SK-N-SH treated with all-trans-retinoic acid at 6 μM for 48 hours (cell line): Measurements from ENCODE around the gene POLR2A.

Source experiments
- ATAC-seq: fragments of 200-7000 bp; cut with Tn5 transposase; 3 replicates; pipeline ENCODE4 v1.9.1; 2020; ENCODE audit warnings: mild to moderate bottlenecking, moderate library complexity
- BACH2 ChIP-seq: fragments of 250-450 bp; sonication (Bioruptor Pico); IDR thresholded peaks from 2 replicates; pipeline ENCODE4 v1.9.0; 2021; ENCODE audit warnings: mild to moderate bottlenecking, borderline replicate concordance
- CREB5 ChIP-seq: fragments of 250-450 bp; sonication (Bioruptor Pico); IDR thresholded peaks from 2 replicates; pipeline ENCODE4 v1.5.1; 2020; ENCODE audit warnings: low read depth, mild to moderate bottlenecking, moderate library complexity
- ESRRG ChIP-seq: fragments of 250-450 bp; sonication (Bioruptor Pico); IDR thresholded peaks from 2 replicates; pipeline ENCODE4 v1.6.1; 2021; ENCODE audit warnings: mild to moderate bottlenecking
- GLIS3 ChIP-seq: fragments of 250-450 bp; sonication (Bioruptor Pico); IDR thresholded peaks from 2 replicates; pipeline ENCODE4 v1.5.0; 2020; ENCODE audit warnings: mild to moderate bottlenecking, moderate library complexity
- ISL1 ChIP-seq: fragments of 250-450 bp; sonication (Bioruptor Pico); IDR thresholded peaks from 2 replicates; pipeline ENCODE4 v2.1.2; 2022; ENCODE audit warnings: mild to moderate bottlenecking, moderate library complexity
- PATZ1 ChIP-seq: fragments of 250-450 bp; sonication (Bioruptor Pico); IDR thresholded peaks from 2 replicates; pipeline ENCODE4 v1.8.0; 2020; ENCODE audit warnings: mild to moderate bottlenecking, moderate library complexity, borderline replicate concordance
- PPARA ChIP-seq: fragments of 250-450 bp; sonication (Bioruptor Pico); IDR thresholded peaks from 2 replicates; pipeline ENCODE4 v1.5.0; 2020; ENCODE audit warnings: mild to moderate bottlenecking, borderline replicate concordance
- RARB ChIP-seq: fragments of 250-450 bp; sonication (Bioruptor Pico); IDR thresholded peaks from 2 replicates; pipeline ENCODE4 v1.8.0; 2021; ENCODE audit warnings: mild to moderate bottlenecking, moderate library complexity
- SNAI2 ChIP-seq: fragments of 250-450 bp; sonication (Bioruptor Pico); IDR thresholded peaks from 2 replicates; pipeline ENCODE4 v1.5.0; 2020; ENCODE audit warnings: mild to moderate bottlenecking, moderate library complexity
- TCF4 ChIP-seq: fragments of 250-450 bp; sonication (Bioruptor Pico); IDR thresholded peaks from 2 replicates; pipeline ENCODE4 v1.8.0; 2021; ENCODE audit warnings: mild to moderate bottlenecking, moderate library complexity, borderline replicate concordance
- TOX ChIP-seq: fragments of 250-450 bp; sonication (Bioruptor Pico); IDR thresholded peaks from 2 replicates; pipeline ENCODE4 v1.8.0; 2021; ENCODE audit warnings: mild to moderate bottlenecking, moderate library complexity, borderline replicate concordance
- TSHZ2 ChIP-seq: fragments of 250-450 bp; sonication (Bioruptor Pico); IDR thresholded peaks from 2 replicates; pipeline ENCODE4 v1.5.0; 2020; ENCODE audit warnings: mild to moderate bottlenecking, moderate library complexity
- ZC3H10 ChIP-seq: fragments of 250-450 bp; sonication (Bioruptor Pico); IDR thresholded peaks from 2 replicates; pipeline ENCODE4 v1.5.1; 2021; ENCODE audit warnings: mild to moderate bottlenecking, moderate library complexity
- ZFP3 ChIP-seq: fragments of 250-450 bp; sonication (Bioruptor Pico); IDR thresholded peaks from 2 replicates; pipeline ENCODE4 v1.5.0; 2020; ENCODE audit warnings: mild to moderate bottlenecking, moderate library complexity
- ZFP30 ChIP-seq: fragments of 450-650 bp; formaldehyde crosslinking; IDR thresholded peaks from 2 replicates; pipeline ENCODE4 v1.5.0; 2022; ENCODE audit warnings: mild to moderate bottlenecking, moderate library complexity
- ZNF565 ChIP-seq: fragments of 450-650 bp; formaldehyde crosslinking; conservative IDR thresholded peaks from 2 replicates; pipeline ENCODE4 v1.5.0; 2020; ENCODE audit warnings: low read depth, mild to moderate bottlenecking, moderate library complexity
- ZNF70 ChIP-seq: fragments of 450-650 bp; formaldehyde crosslinking; IDR thresholded peaks from 2 replicates; pipeline ENCODE4 v1.5.0; 2020; ENCODE audit warnings: mild to moderate bottlenecking, moderate library complexity
- TF ChIP-seq, protein P1 (sequence below): fragments of 250-450 bp; sonication (Bioruptor Pico); IDR thresholded peaks from 2 replicates; pipeline ENCODE4 v1.8.0; 2021; ENCODE audit warnings: low read depth, mild to moderate bottlenecking, moderate library complexity, borderline replicate concordance
- TF ChIP-seq, protein P2 (sequence below): fragments of 250-450 bp; sonication (Bioruptor Pico); IDR thresholded peaks from 2 replicates; pipeline ENCODE4 v1.5.1; 2021; ENCODE audit warnings: mild to moderate bottlenecking, moderate library complexity

The POLR2A gene

GRCh38 chr17:7459961-7460545 lies 24.1 kb upstream of the POLR2A start (continued):
- TF ChIP-seq GLIS3 (CRISPR knock-in tag) (no peak), ZFP30 (CRISPR knock-in tag) (no peak), ZNF565 (CRISPR knock-in tag) (no peak), SNAI2 (CRISPR knock-in tag) (no peak), CREB5 (CRISPR knock-in tag) (no peak), ZNF70 (CRISPR knock-in tag) (no peak), ZFP3 (CRISPR knock-in tag) (no peak), TOX (CRISPR knock-in tag) (no peak), BACH2 (CRISPR knock-in tag) (no peak), RARB (no peak)
- TF ChIP-seq, protein P1, sequence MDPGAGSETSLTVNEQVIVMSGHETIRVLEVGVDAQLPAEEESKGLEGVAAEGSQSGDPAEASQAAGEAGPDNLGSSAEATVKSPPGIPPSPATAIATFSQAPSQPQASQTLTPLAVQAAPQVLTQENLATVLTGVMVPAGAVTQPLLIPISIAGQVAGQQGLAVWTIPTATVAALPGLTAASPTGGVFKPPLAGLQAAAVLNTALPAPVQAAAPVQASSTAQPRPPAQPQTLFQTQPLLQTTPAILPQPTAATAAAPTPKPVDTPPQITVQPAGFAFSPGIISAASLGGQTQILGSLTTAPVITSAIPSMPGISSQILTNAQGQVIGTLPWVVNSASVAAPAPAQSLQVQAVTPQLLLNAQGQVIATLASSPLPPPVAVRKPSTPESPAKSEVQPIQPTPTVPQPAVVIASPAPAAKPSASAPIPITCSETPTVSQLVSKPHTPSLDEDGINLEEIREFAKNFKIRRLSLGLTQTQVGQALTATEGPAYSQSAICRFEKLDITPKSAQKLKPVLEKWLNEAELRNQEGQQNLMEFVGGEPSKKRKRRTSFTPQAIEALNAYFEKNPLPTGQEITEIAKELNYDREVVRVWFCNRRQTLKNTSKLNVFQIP: no peak
- TF ChIP-seq, all 23 proteins: peak for 0

GRCh38 chr17:7460850-7461660 lies 23.1 kb upstream of the POLR2A start:
- TF ChIP-seq PPARA (CRISPR knock-in tag) (no peak), CREB5 (CRISPR knock-in tag) (no peak), ISL1 (CRISPR knock-in tag) (no peak), ZFP30 (CRISPR knock-in tag) (no peak), PATZ1 (CRISPR knock-in tag) (no peak), ESRRG (no peak), SNAI2 (CRISPR knock-in tag) (no peak)
- TF ChIP-seq, protein P2, sequence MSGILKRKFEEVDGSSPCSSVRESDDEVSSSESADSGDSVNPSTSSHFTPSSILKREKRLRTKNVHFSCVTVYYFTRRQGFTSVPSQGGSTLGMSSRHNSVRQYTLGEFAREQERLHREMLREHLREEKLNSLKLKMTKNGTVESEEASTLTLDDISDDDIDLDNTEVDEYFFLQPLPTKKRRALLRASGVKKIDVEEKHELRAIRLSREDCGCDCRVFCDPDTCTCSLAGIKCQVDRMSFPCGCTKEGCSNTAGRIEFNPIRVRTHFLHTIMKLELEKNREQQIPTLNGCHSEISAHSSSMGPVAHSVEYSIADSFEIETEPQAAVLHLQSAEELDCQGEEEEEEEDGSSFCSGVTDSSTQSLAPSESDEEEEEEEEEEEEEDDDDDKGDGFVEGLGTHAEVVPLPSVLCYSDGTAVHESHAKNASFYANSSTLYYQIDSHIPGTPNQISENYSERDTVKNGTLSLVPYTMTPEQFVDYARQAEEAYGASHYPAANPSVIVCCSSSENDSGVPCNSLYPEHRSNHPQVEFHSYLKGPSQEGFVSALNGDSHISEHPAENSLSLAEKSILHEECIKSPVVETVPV (CRISPR knock-in tag): no peak
- TF ChIP-seq, protein P1: no peak
- ATAC-seq: no peak

- no peak for ATAC-seq
- TF ChIP-seq CREB5 (CRISPR knock-in tag) (no peak), ZNF565 (CRISPR knock-in tag) (no peak), GLIS3 (CRISPR knock-in tag) (no peak), TCF4 (no peak), TSHZ2 (CRISPR knock-in tag) (no peak), ZC3H10 (CRISPR knock-in tag) (no peak)
- TF ChIP-seq, protein P2 (CRISPR knock-in tag): no peak
Observed at GRCh38 chr17:7462474-7463371, 21.4 kb upstream of the POLR2A start.
